HepG2 (cell line): ENCODE data around the gene SLC25A23. TPM values are rescaled to one million over a fixed set of nuclear protein-coding genes. Genes with fewer than 3 reads are reported as not detected.

ENCODE experiments used
- ATAC-seq: fragments of 200-7000 bp; cut with Tn5 transposase; 3 replicates; pipeline ENCODE4 v1.9.1; 2020; ENCODE audit warnings: mild to moderate bottlenecking, moderate library complexity
- BruUV-seq: library from RNA; stranded (reverse); fragments of 400-500 nt; replicated peaks from 2 replicates; lab custom pipeline; 2021; lab: Mats Ljungman, UMichigan
- CTCF ChIA-PET: fragments of 300-600 bp; formaldehyde crosslinking; extraction: SDS; loops from one replicate; lab custom pipeline; 2021; ENCODE audit warnings: low total read pairs, inconsistent platforms, low intra/inter-chr PET ratio; lab: Yijun Ruan, JAX
- POLR2A ChIA-PET: fragments of 350-600 bp; sonication (Branson Sonifier 250); formaldehyde crosslinking; loops from one replicate; lab custom pipeline; 2020; ENCODE audit warnings: antibody characterized with exemption, inconsistent platforms; lab: Yijun Ruan, JAX
- DNase-seq: peaks from one replicate; pipeline ENCODE4 v3.0.0-alpha.2; 2015; ENCODE audit warnings: low spot score
- FAIRE-seq: peaks from 3 replicates; lab custom pipeline; 2011; peaks lifted over from hg19 to GRCh38; lab: Jason Lieb, UNC
- H2AFZ ChIP-seq: one replicate; pipeline ENCODE4 v1.6.1; 2011; ENCODE audit warnings: low read length, inconsistent platforms
- H3K27ac ChIP-seq: fragments of 300-600 bp; 3 replicates; pipeline ENCODE4 v1.8.0; 2011; ENCODE audit warnings: mixed run types, mild to moderate bottlenecking, mixed read lengths, low read length, inconsistent platforms; ENCODE audit not compliant: insufficient read depth; ENCODE audit errors: extremely low read length
- H3K27me3 ChIP-seq, 2 experiments: fragments of 200-600 bp in 1 of 2; 2 replicates in 1 of 2; 3 replicates in 1 of 2; pipeline versions ENCODE4 v1.6.0 to v1.8.0; 2011; ENCODE audit warnings: low read length in 2 of 2, mild to moderate bottlenecking in 2 of 2, moderate library complexity in 2 of 2, inconsistent platforms in 1 of 2; ENCODE audit not compliant: insufficient read depth in 2 of 2, control insufficient read depth in 1 of 2
- H3K36me3 ChIP-seq, 2 experiments: fragments of 200-600 bp in 1 of 2; replicated peaks in 1 of 2; 2 replicates in 1 of 2; 3 replicates in 1 of 2; pipeline versions ENCODE4 v1.5.1 to v1.8.0; 2011; ENCODE audit warnings: low read length in 2 of 2, inconsistent platforms in 1 of 2; ENCODE audit not compliant: insufficient read depth in 2 of 2, control insufficient read depth in 1 of 2
- H3K4me1 ChIP-seq: 2 replicates; pipeline ENCODE4 v1.5.1; 2012; ENCODE audit warnings: low read length, inconsistent platforms; ENCODE audit not compliant: insufficient read depth
- H3K4me2 ChIP-seq: 2 replicates; pipeline ENCODE4 v1.6.0; 2011; ENCODE audit warnings: low read depth, low read length, inconsistent platforms
- H3K4me3 ChIP-seq, 3 experiments: fragments of 200-600 bp in 1 of 3; sonication (generic), shearing (Covaris generic) in 1 of 3; replicated peaks in 1 of 3; 2 replicates each; pipeline ENCODE4 v1.5.1; 2011 to 2016; ENCODE audit warnings: low read length in 3 of 3, inconsistent platforms in 2 of 3, low read depth in 2 of 3, mild to moderate bottlenecking in 2 of 3, control low read depth in 1 of 3, mixed read lengths in 1 of 3; ENCODE audit not compliant: insufficient read depth in 1 of 3
- H3K79me2 ChIP-seq: one replicate; pipeline ENCODE4 v1.6.1; 2011; ENCODE audit warnings: low read length, inconsistent platforms; ENCODE audit not compliant: insufficient read depth
- H3K9ac ChIP-seq: 2 replicates; pipeline ENCODE4 v1.6.0; 2011; ENCODE audit warnings: mild to moderate bottlenecking, low read depth, low read length, inconsistent platforms; ENCODE audit not compliant: insufficient read depth
- H3K9me3 ChIP-seq: 2 replicates; pipeline ENCODE4 v1.5.1; 2012; ENCODE audit warnings: mild to moderate bottlenecking, low read length
- H4K20me1 ChIP-seq: 2 replicates; pipeline ENCODE4 v1.6.0; 2011; ENCODE audit warnings: inconsistent platforms, mild to moderate bottlenecking, low read length, moderate library complexity; ENCODE audit not compliant: insufficient read depth
- CREBL2 ChIP-seq: sonication (generic); formaldehyde crosslinking; IDR thresholded peaks from 2 replicates; pipeline ENCODE4 v1.8.1; 2023; ENCODE audit warnings: missing genetic modification reagents, mild to moderate bottlenecking, borderline replicate concordance
- HCFC1 ChIP-seq: fragments of 150-350 bp; IDR thresholded peaks from 2 replicates; pipeline ENCODE4 v1.6.1; 2014; ENCODE audit warnings: low read depth, low read length
- HMGXB3 ChIP-seq: sonication (generic); formaldehyde crosslinking; IDR thresholded peaks from 2 replicates; pipeline ENCODE4 v1.4.0; 2020; ENCODE audit warnings: missing genetic modification reagents, borderline replicate concordance
- KDM2A ChIP-seq: sonication (generic); formaldehyde crosslinking; IDR thresholded peaks from 2 replicates; pipeline ENCODE4 v1.4.0; 2020; ENCODE audit warnings: low read depth, missing genetic modification reagents, borderline replicate concordance
- NFE2L2 ChIP-seq: fragments of 150-350 bp; IDR thresholded peaks from 2 replicates; pipeline ENCODE4 v1.6.1; 2014; ENCODE audit warnings: low read length
- PHF20 ChIP-seq: sonication (generic); formaldehyde crosslinking; IDR thresholded peaks from 2 replicates; pipeline ENCODE4 v1.5.0; 2020; ENCODE audit warnings: mild to moderate bottlenecking, missing genetic modification reagents
- PITX1 ChIP-seq: sonication (generic); formaldehyde crosslinking; IDR thresholded peaks from 2 replicates; pipeline ENCODE4 v1.5.1; 2020; ENCODE audit warnings: mild to moderate bottlenecking, missing genetic modification reagents
- STAT5B ChIP-seq: sonication (generic); formaldehyde crosslinking; IDR thresholded peaks from 2 replicates; pipeline ENCODE4 v1.4.0; 2020; ENCODE audit warnings: missing genetic modification reagents
- ZNF629 ChIP-seq: sonication (generic); formaldehyde crosslinking; conservative IDR thresholded peaks from 2 replicates; pipeline ENCODE4 v1.5.0; 2020; ENCODE audit warnings: missing genetic modification reagents
- ZNF703 ChIP-seq: sonication (generic); formaldehyde crosslinking; IDR thresholded peaks from 2 replicates; pipeline ENCODE4 v1.5.1; 2020; ENCODE audit warnings: missing genetic modification reagents, mild to moderate bottlenecking, moderate library complexity, borderline replicate concordance
- ZNF879 ChIP-seq: sonication (generic); formaldehyde crosslinking; IDR thresholded peaks from 2 replicates; pipeline ENCODE4 v1.8.1; 2023; ENCODE audit warnings: missing genetic modification reagents
- WGBS: methylation state at CpG from one replicate; pipeline ENCODE4 v1.1.6; 2017; ENCODE audit warnings: low lambda C conversion rate; 5-methylcytosine and 5-hydroxymethylcytosine counted together
- in situ Hi-C: cut with HindIII; loops from 2 replicates; pipeline ENCODE4 v1.10.0; 2017; ENCODE audit warnings: low pct_unique_long_range_greater_than_20kb; ENCODE audit not compliant: extremely low pct_ligation_motif_present
- intact Hi-C: fragments of 100-400 bp; cut with micrococcal nuclease; formaldehyde crosslinking; loops from one replicate; pipeline ENCODE4 v1.10.0; 2022; ENCODE audit not compliant: unreplicated experiment
- polyA plus RNA-seq, 8 experiments: library from polyadenylated mRNA; depleted of rRNA in 3 of 8; stranded (reverse) in 7 of 8; unstranded in 1 of 8; fragments of >200 nt; fragmentation: Illumina TruSeq in 4 of 8; extraction: Trizol in 4 of 8; gene quantifications; 2 replicates each; pipeline versions ENCODE4 v1.2.1 to v1.2.3, GENCODE V29; 2011 to 2016; ENCODE audit warnings: low read depth in 4 of 8, missing spikeins in 1 of 8, mixed read lengths in 1 of 8; ENCODE audit not compliant: insufficient read depth in 1 of 8
- total RNA-seq, 5 experiments: library from RNA; depleted of rRNA; stranded (reverse); fragments of >200 nt; fragmentation: Illumina TruSeq; extraction: Trizol; gene quantifications; 2 replicates each; pipeline ENCODE4 v1.2.3, GENCODE V29; 2016; ENCODE audit warnings: low read depth in 1 of 5
- TF ChIP-seq, protein P1 (sequence below): sonication (generic); formaldehyde crosslinking; IDR thresholded peaks from 2 replicates; pipeline ENCODE4 v1.4.0; 2020; ENCODE audit warnings: mild to moderate bottlenecking, missing genetic modification reagents
- TF ChIP-seq, protein P2 (sequence below): sonication (generic); formaldehyde crosslinking; IDR thresholded peaks from 2 replicates; pipeline ENCODE4 v1.9.0; 2022; ENCODE audit warnings: low read depth, missing genetic modification reagents

The SLC25A23 gene
- total and polyA plus RNA-seq, 2 of the 13 experiments (the other 11 are each of a cell fraction or from before 2014, with no cell fraction given), result 12.4 to 15.2 TPM

GRCh38 chr19:6439743-6440142 is 19.8 kb downstream of the SLC25A23 start:
- DNase-seq (no peak), FAIRE-seq (no peak), ATAC-seq (no peak)
- Histone ChIP-seq H3K4me3 (no peak overlapping the region), H3K4me1 (0 out of 2 replicates have a peak, but pooled peaks cover 4% of the 10 kb centered on the region), H2AFZ (no peak overlapping the region), H3K4me2 (no peak overlapping the region), H4K20me1 (no peaks in the 10 kb centered on the region), H3K36me3 (no peaks in the 10 kb centered on the region), H3K27ac (no peak overlapping the region), H3K27me3 (no peaks in the 10 kb centered on the region), H3K79me2 (no peaks in the 10 kb centered on the region), H3K9me3 (no peaks in the 10 kb centered on the region), H3K9ac (no peak overlapping the region)
- intact Hi-C loops, result no loop called here
- POLR2A ChIA-PET, result no interaction called here
- BruUV-seq, result no TSS peak
- TF ChIP-seq ZNF629 (CRISPR knock-in tag), result peak; percentile 55
- TF ChIP-seq, protein P1, sequence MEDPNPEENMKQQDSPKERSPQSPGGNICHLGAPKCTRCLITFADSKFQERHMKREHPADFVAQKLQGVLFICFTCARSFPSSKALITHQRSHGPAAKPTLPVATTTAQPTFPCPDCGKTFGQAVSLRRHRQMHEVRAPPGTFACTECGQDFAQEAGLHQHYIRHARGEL, result no peak
- WGBS, result 93% methylated on average over 4 of the region's 4 CpGs
- in situ Hi-C loops, result no loop called here
- CTCF ChIA-PET, result no interaction called here

DNA sequence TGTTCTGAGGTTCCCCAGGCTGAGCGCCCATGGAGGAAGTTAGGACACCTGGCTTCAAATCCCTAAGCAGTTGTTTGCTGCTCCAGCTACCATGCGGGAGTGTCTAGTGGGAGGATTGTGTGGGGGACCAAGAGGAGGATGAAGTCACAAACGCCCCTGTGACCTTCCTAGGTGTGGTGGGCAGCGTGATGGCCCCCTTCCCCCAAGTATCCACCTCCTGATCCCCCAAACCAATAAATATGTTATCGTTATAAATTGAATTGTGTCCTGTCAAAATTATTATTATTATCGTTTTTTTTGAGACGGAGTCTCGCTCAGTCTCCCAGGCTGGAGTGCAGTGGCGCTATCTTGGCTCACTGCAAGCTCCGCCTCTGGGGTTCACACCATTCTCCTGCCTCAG is 25.9 kb downstream of the SLC25A23 start, which contains the start of gene SLC25A41:
SLC25A41 (minus strand) TSS at position 101 of the 400 bp plus-strand sequence; CDS start at position 31, 70 bp downstream.
- Histone ChIP-seq H2AFZ (no peak within 1 kb of the TSS), H3K4me3 (no peak within 1 kb of the TSS), H3K27ac (no peak within 1 kb of the TSS), H3K9ac (no peak within 1 kb of the TSS), H4K20me1 (no peaks in the 10 kb centered on the region), H3K4me2 (no peak within 1 kb of the TSS), H3K36me3 (no peaks in the 10 kb centered on the region), H3K27me3 (no peaks in the 10 kb centered on the region), H3K4me1 (0 out of 2 replicates have a peak, but pooled peaks cover 4% of the 10 kb centered on the region), H3K9me3 (no peaks in the 10 kb centered on the region), H3K79me2 (no peaks in the 10 kb centered on the region)
- ATAC-seq (no peak), FAIRE-seq (no peak), DNase-seq (no peak)
- in situ Hi-C loops, result no loop called here
- no TSS peak for BruUV-seq
- POLR2A ChIA-PET, result interaction anchor here (2.6 kb wide), 1 partner anchor 9 kb away, joined by 10 read pairs; the partner anchor contains the start of gene KHSRP
- intact Hi-C loops, result no loop called here
- WGBS, result 79% methylated on average over 9 of the region's 10 CpGs
- CTCF ChIA-PET, result no interaction called here
- TF ChIP-seq HCFC1, result no peak
- TF ChIP-seq, protein P2, sequence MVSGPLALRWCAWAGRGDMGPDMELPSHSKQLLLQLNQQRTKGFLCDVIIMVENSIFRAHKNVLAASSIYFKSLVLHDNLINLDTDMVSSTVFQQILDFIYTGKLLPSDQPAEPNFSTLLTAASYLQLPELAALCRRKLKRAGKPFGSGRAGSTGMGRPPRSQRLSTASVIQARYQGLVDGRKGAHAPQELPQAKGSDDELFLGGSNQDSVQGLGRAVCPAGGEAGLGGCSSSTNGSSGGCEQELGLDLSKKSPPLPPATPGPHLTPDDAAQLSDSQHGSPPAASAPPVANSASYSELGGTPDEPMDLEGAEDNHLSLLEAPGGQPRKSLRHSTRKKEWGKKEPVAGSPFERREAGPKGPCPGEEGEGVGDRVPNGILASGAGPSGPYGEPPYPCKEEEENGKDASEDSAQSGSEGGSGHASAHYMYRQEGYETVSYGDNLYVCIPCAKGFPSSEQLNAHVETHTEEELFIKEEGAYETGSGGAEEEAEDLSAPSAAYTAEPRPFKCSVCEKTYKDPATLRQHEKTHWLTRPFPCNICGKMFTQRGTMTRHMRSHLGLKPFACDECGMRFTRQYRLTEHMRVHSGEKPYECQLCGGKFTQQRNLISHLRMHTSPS (CRISPR knock-in tag), result no peak
- TF ChIP-seq ZNF879 (CRISPR knock-in tag), result no peak
- TF ChIP-seq PITX1 (CRISPR knock-in tag), result no peak
- no peak for TF ChIP-seq KDM2A
- TF ChIP-seq PHF20 (CRISPR knock-in tag), result no peak
- no peak for TF ChIP-seq ZNF703 (CRISPR knock-in tag)
- no peak for TF ChIP-seq STAT5B (CRISPR knock-in tag)
- TF ChIP-seq CREBL2 (CRISPR knock-in tag), result no peak
- TF ChIP-seq HMGXB3, result no peak
- no peak for TF ChIP-seq NFE2L2
